Vagina (tissue), 2 donors: ENCODE measurements around the gene BMP2.

Source experiments
- POLR2A ChIP-seq, 2 donors: fragments of 450-650 bp; IDR thresholded peaks; one replicate each; pipeline ENCODE4 v1.6.1; 2017; ENCODE audit warnings: antibody characterized with exemption in 2 of 2, mild to moderate bottlenecking in 2 of 2, moderate library complexity in 2 of 2
- POLR2AphosphoS5 ChIP-seq, 2 donors: sonication (generic); formaldehyde crosslinking; IDR thresholded peaks; one replicate each; pipeline ENCODE4 v1.9.0; 2017; ENCODE audit warnings: antibody characterized with exemption in 2 of 2, mild to moderate bottlenecking in 2 of 2, low read depth in 1 of 2; ENCODE audit not compliant: insufficient read depth in 1 of 2
- TF ChIP-seq, protein P1 (sequence below), 3 experiments: fragments of 450-650 bp in 2 of 3; fragments of 200-600 bp in 1 of 3; sonication (generic) in 1 of 3; IDR thresholded peaks; one replicate each; pipeline ENCODE4 v1.5.1; 2017 to 2019; ENCODE audit warnings: antibody characterized with exemption in 3 of 3, mild to moderate bottlenecking in 2 of 3, moderate library complexity in 2 of 3

- TF ChIP-seq, protein P1, sequence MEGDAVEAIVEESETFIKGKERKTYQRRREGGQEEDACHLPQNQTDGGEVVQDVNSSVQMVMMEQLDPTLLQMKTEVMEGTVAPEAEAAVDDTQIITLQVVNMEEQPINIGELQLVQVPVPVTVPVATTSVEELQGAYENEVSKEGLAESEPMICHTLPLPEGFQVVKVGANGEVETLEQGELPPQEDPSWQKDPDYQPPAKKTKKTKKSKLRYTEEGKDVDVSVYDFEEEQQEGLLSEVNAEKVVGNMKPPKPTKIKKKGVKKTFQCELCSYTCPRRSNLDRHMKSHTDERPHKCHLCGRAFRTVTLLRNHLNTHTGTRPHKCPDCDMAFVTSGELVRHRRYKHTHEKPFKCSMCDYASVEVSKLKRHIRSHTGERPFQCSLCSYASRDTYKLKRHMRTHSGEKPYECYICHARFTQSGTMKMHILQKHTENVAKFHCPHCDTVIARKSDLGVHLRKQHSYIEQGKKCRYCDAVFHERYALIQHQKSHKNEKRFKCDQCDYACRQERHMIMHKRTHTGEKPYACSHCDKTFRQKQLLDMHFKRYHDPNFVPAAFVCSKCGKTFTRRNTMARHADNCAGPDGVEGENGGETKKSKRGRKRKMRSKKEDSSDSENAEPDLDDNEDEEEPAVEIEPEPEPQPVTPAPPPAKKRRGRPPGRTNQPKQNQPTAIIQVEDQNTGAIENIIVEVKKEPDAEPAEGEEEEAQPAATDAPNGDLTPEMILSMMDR (IDR thresholded peaks at IDR 0.05) = no peak
- TF ChIP-seq POLR2AphosphoS5 (IDR thresholded peaks at IDR 0.05; ENCODE audit: insufficient read depth in 1 of 2, low read depth in 1 of 2) (no peak), POLR2A (IDR thresholded peaks at IDR 0.05) (no peak)
These were observed 3.3 kb downstream of the BMP2 start for GRCh38 chr20:6770786-6771100.
